ENCODE data around the gene GPX4.
A peak's percentile ranks its signal among the peaks of the same experiment; 100 is the strongest.

Gene GPX4

DNA sequence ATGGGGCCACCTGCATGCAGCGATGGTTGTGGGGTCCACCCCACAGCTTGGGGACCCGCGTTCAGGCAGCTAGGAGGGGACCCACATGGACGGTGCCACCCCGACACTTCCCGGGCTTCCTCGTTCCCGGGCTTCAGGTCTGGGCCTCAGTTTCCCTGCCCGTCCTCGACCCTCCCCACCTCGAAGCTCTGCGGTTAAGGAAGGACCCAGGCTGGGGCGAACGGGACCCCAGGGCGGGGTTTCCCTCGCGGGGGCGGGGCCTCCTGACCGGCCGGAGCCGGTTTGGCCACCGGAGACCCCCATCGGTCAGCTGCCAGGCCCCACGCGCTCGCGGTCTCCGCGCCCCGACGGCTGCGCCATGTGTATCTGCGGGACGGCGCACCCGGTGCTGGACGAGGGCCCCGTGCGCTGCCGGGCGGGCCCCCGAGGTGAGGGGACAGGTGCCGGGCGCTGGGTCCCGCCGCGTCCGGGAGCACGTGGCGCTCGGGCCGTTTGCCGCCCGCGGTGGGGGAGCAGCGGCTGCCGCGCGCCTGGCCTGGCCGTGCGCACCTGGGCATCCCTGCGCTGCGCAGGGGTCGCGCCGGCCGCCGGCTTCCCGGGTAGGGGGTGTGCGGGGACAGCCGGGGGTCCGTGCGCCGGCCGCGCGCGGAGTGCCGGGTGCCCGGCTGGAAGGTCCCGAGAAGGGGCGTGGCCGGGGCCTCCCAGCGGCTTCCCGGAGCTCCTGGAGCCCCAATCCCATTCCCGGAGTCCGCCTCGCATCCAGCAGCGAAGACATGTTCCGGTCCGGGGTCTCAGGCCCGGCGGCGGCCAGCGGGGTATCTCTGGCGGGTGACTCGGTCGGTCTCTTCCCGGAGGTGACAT, 32.6 kb upstream of the GPX4 start:
- peaks cover 5% of the 10 kb centered on the region in 2 donors for H3K4me1 ChIP-seq (ENCODE audit: control insufficient read depth in 2 of 2, insufficient read depth in 1 of 2, low read depth in 1 of 2, low read length in 2 of 2)
- no CpG with 5 or more reads among the region's 99 CpGs for WGBS, 2 donors (ENCODE audit: extremely low coverage in 2 of 2, insufficient read length in 2 of 2, insufficient replicate concordance in 1 of 2)
- H3K79me1 ChIP-seq (ENCODE audit: low read depth, low read length), result peaks cover 8% of the 10 kb centered on the region
- H3K18ac ChIP-seq (ENCODE audit: low read length), result peak overlapping the region; percentile 97
- H4K8ac ChIP-seq (ENCODE audit: low read depth, low read length), result peak overlapping the region; percentile 43
- peak overlapping the region; percentile 86 for H3K4me2 ChIP-seq (ENCODE audit: insufficient read depth, low read length, poor library complexity, severe bottlenecking)
- H3K9ac ChIP-seq (ENCODE audit: low read depth, low read length, poor library complexity), result peak overlapping the region; percentile 81
- H3K23ac ChIP-seq (ENCODE audit: low read depth, low read length, poor library complexity), result peak overlapping the region; percentile 22
- H2AK5ac ChIP-seq (ENCODE audit: low read depth, low read length), result peak overlapping the region; percentile 24
- H2BK5ac ChIP-seq (ENCODE audit: low read length), result peak overlapping the region; percentile 94
- no peak overlapping the region for H3K4ac ChIP-seq (ENCODE audit: low read length)
- peaks cover 4 to 36% (median 34%) of the 10 kb centered on the region in 3 experiments for H3K27me3 ChIP-seq (ENCODE audit: control insufficient read depth in 3 of 3, insufficient read depth in 3 of 3, low read depth in 1 of 3, low read length in 3 of 3)
- H2BK12ac ChIP-seq (ENCODE audit: low read length), result no peak overlapping the region
- no peaks in the 10 kb centered on the region for H3K9me3 ChIP-seq (replicated peaks in 1 of 2; ENCODE audit: control insufficient read depth in 2 of 2, insufficient read depth in 1 of 2, low read depth in 1 of 2, low read length in 2 of 2)
- H4K91ac ChIP-seq (ENCODE audit: low read depth, low read length, poor library complexity), result no peak overlapping the region
- no peak for DNase-seq (ENCODE audit: low spot score)
- no peak overlapping the region for H2BK120ac ChIP-seq (ENCODE audit: low read depth, low read length)
- H3K14ac ChIP-seq (ENCODE audit: low read length), result peak overlapping the region; percentile 82
- H3K36me3 ChIP-seq (replicated peaks in 1 of 2; ENCODE audit: control insufficient read depth in 2 of 2, insufficient read depth in 2 of 2, low read length in 2 of 2), result peaks cover 4 to 27% of the 10 kb centered on the region in 2 donors
- H3K4me3 ChIP-seq (ENCODE audit: low read length in 2 of 2), result peak overlapping the region; percentile 52 to 86
- peak overlapping the region; percentile 87 for H2AFZ ChIP-seq (ENCODE audit: low read length)
- peak overlapping the region; percentile 14 for H2BK15ac ChIP-seq (ENCODE audit: low read length)
- no peak overlapping the region for H3K27ac ChIP-seq (replicated peaks; ENCODE audit: low read length)

DNA sequence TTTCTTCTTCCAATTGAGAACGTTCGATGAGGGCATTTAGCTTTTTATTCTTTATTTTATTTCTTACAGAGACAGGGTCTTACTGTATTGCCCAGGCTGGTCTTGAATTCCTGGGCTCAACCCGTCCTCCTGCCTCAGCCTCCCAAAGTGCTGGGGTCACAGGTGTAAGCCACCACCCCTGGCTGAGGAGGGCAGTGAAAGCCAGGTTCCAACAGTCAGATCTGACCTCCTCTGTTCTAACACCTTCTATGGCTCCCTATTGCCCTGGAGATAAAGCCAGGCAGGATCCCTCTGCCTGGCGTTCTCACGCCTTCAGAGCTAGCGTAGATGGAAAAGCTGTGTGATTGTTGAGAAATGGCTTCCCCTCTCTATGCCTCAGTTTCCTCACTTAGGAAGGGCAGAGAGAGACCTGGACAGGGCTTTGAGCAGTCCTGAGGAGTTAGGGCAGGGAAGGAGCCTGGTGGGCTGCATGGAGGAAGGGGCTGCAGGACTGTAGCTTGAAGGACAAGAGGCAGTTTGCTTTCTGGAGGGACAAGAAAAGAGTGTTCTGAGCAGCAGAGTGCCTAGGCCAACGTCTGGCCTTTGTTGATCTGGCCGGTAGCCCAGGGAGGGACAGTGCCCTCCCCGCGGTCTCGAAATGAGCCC, 31.3 kb upstream of the GPX4 start:
- Histone ChIP-seq H3K4me2 (ENCODE audit: insufficient read depth, low read length, poor library complexity, severe bottlenecking) (no peak overlapping the region), H3K9me3 (replicated peaks in 1 of 2; ENCODE audit: control insufficient read depth in 2 of 2, insufficient read depth in 1 of 2, low read depth in 1 of 2, low read length in 2 of 2) (no peaks in the 10 kb centered on the region), H2BK12ac (ENCODE audit: low read length) (no peak overlapping the region), H3K14ac (ENCODE audit: low read length) (no peak overlapping the region), H2AFZ (ENCODE audit: low read length) (no peak overlapping the region), H3K18ac (ENCODE audit: low read length) (no peak overlapping the region), H3K9ac (ENCODE audit: low read depth, low read length, poor library complexity) (no peak overlapping the region), H3K4me1 (ENCODE audit: control insufficient read depth in 2 of 2, insufficient read depth in 1 of 2, low read depth in 1 of 2, low read length in 2 of 2) (peaks cover 0 to 2% of the 10 kb centered on the region in 2 donors), H3K4ac (ENCODE audit: low read length) (no peak overlapping the region), H3K36me3 (replicated peaks in 1 of 2; ENCODE audit: control insufficient read depth in 2 of 2, insufficient read depth in 2 of 2, low read length in 2 of 2) (peaks cover 4 to 30% of the 10 kb centered on the region in 2 donors), H2AK5ac (ENCODE audit: low read depth, low read length) (no peak overlapping the region), H4K8ac (ENCODE audit: low read depth, low read length) (no peak overlapping the region), H3K4me3 (ENCODE audit: low read length in 2 of 2) (no peak overlapping the region), H4K91ac (ENCODE audit: low read depth, low read length, poor library complexity) (no peak overlapping the region), H3K27me3 (ENCODE audit: control insufficient read depth in 3 of 3, insufficient read depth in 3 of 3, low read depth in 1 of 3, low read length in 3 of 3) (peaks cover 3 to 22% (median 22%) of the 10 kb centered on the region in 3 experiments), H3K27ac (replicated peaks; ENCODE audit: low read length) (no peak overlapping the region), H2BK120ac (ENCODE audit: low read depth, low read length) (no peak overlapping the region), H3K79me1 (ENCODE audit: low read depth, low read length) (peaks cover 8% of the 10 kb centered on the region), H3K23ac (ENCODE audit: low read depth, low read length, poor library complexity) (no peak overlapping the region), H2BK5ac (ENCODE audit: low read length) (no peak overlapping the region), H2BK15ac (ENCODE audit: low read length) (no peak overlapping the region)
- WGBS, 2 donors (ENCODE audit: extremely low coverage in 2 of 2, insufficient read length in 2 of 2, insufficient replicate concordance in 1 of 2), result no CpG with 5 or more reads among the region's 11 CpGs
- no peak for DNase-seq (ENCODE audit: low spot score)

DNA sequence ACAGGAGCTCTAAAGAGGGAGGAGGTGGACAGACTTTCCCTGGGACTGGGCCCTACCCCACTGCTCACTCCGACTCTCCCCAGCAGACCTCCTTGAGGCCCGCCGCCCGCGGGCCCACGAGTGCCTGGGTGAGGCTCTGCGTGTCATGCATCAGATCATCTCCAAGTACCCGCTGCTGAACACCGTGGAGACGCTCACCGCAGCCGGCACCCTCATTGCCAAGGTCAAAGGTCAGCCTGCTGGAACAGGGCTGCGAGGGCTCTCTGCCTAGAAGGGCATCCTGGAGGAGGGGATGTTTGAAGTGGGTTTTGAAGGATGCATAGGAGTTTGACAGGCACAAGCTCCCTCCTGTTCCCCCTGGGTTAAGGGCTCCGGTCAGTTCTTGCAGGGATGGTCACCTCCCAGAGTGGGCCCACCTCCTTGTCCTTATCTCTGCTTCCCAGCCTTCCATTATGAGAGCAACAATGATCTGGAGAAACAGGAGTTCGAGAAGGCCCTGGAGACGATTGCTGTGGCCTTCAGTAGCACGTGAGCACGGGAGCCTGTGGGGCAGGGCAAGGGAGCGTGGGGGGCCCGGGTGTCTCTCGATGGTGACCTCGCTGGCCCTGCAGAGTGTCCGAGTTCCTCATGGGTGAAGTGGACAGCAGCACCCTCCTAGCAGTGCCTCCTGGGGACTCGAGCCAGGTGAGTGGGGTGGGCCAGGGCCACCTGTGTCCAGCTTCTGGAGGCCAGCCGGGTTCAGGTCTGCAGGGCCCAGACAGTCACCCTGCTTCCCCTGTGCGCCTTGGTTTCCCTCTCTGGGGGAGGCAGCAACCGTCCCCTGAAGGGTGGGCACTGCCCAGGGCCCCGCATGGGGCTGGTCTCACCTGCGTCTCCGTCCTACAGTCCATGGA, 30.5 kb upstream of the GPX4 start:
- Histone ChIP-seq H3K18ac (ENCODE audit: low read length) (no peak overlapping the region), H3K4me2 (ENCODE audit: insufficient read depth, low read length, poor library complexity, severe bottlenecking) (no peak overlapping the region), H3K36me3 (replicated peaks in 1 of 2; ENCODE audit: control insufficient read depth in 2 of 2, insufficient read depth in 2 of 2, low read length in 2 of 2) (peaks cover 6 to 30% of the 10 kb centered on the region in 2 donors), H3K9ac (ENCODE audit: low read depth, low read length, poor library complexity) (peak overlapping the region; percentile 60), H4K8ac (ENCODE audit: low read depth, low read length) (no peak overlapping the region), H3K14ac (ENCODE audit: low read length) (no peak overlapping the region), H2BK120ac (ENCODE audit: low read depth, low read length) (no peak overlapping the region), H3K27ac (replicated peaks; ENCODE audit: low read length) (no peak overlapping the region), H2BK15ac (ENCODE audit: low read length) (no peak overlapping the region), H3K9me3 (replicated peaks in 1 of 2; ENCODE audit: control insufficient read depth in 2 of 2, insufficient read depth in 1 of 2, low read depth in 1 of 2, low read length in 2 of 2) (no peaks in the 10 kb centered on the region), H3K79me1 (ENCODE audit: low read depth, low read length) (peaks cover 10% of the 10 kb centered on the region), H3K4ac (ENCODE audit: low read length) (no peak overlapping the region), H3K4me3 (ENCODE audit: low read length in 2 of 2) (no peak overlapping the region), H3K27me3 (ENCODE audit: control insufficient read depth in 3 of 3, insufficient read depth in 3 of 3, low read depth in 1 of 3, low read length in 3 of 3) (peaks cover 2 to 18% (median 15%) of the 10 kb centered on the region in 3 experiments), H2AFZ (ENCODE audit: low read length) (no peak overlapping the region), H2AK5ac (ENCODE audit: low read depth, low read length) (peak overlapping the region; percentile 88), H4K91ac (ENCODE audit: low read depth, low read length, poor library complexity) (no peak overlapping the region), H2BK12ac (ENCODE audit: low read length) (peak overlapping the region; percentile 10), H3K4me1 (ENCODE audit: control insufficient read depth in 2 of 2, insufficient read depth in 1 of 2, low read depth in 1 of 2, low read length in 2 of 2) (peaks cover 0 to 2% of the 10 kb centered on the region in 2 donors), H2BK5ac (ENCODE audit: low read length) (peak overlapping the region; percentile 53), H3K23ac (ENCODE audit: low read depth, low read length, poor library complexity) (no peak overlapping the region)
- no CpG with 5 or more reads among the region's 30 CpGs for WGBS, 2 donors (ENCODE audit: extremely low coverage in 2 of 2, insufficient read length in 2 of 2, insufficient replicate concordance in 1 of 2)
- no peak for DNase-seq (ENCODE audit: low spot score)

Data from neuronal stem cell (in vitro differentiated cells).